ENCODE data around the gene PPP1R3C. TPM values are rescaled to one million over a fixed set of nuclear protein-coding genes. Genes with fewer than 3 reads are reported as not detected.

Gene PPP1R3C
- total and polyA plus RNA-seq, 2 of the 4 experiments (the other 2 are of a cell fraction), result 17.4 to 62.9 TPM

GRCh38 chr10:91653219-91653870 lies 20.5 kb upstream of the PPP1R3C start (continued):
- TF ChIP-seq MAFK (IDR thresholded peaks at IDR 0.05; ENCODE audit: low read depth, low read length) (no peak), POLR2A (IDR thresholded peaks at IDR 0.05; ENCODE audit: low read depth, low read length) (no peak)

- dilution Hi-C loops (cut with HindIII; ENCODE audit: low sequenced_read_pairs, unreplicated experiment) (no loop called here), in situ Hi-C loops (cut with MboI; ENCODE audit: low sequenced_read_pairs) (no loop called here), intact Hi-C loops (cut with micrococcal nuclease) (no loop called here)
- BruUV-seq (replicated peaks), result no TSS peak
- Histone ChIP-seq H3K9me1 (ENCODE audit: insufficient read depth, low read length) (peaks cover 10% of the 10 kb centered on the region), H2AK9ac (replicated peaks; ENCODE audit: low read depth, low read length, poor library complexity) (no peak overlapping the region), H2AFZ (replicated peaks; ENCODE audit: low read length, poor library complexity) (no peak overlapping the region), H4K20me1 (ENCODE audit: insufficient read depth, low read length) (no peaks in the 10 kb centered on the region), H3K27me3 (ENCODE audit: control insufficient read depth, insufficient read depth, low read length) (no peaks in the 10 kb centered on the region), H3K14ac (replicated peaks; ENCODE audit: low read depth, low read length) (peak overlapping the region; percentile 10; the same call in 1 of the 2 replicates), H4K5ac (ENCODE audit: low read depth, low read length) (no peak overlapping the region), H3K4me2 (ENCODE audit: low read depth, low read length) (peak overlapping the region; percentile 29; the same call in 1 of the 2 replicates), H3K9ac (ENCODE audit: low read depth, low read length) (no peak overlapping the region), H3K27ac (ENCODE audit: insufficient read depth, low read length) (no peak overlapping the region), H2BK5ac (ENCODE audit: low read depth, low read length, poor library complexity, severe bottlenecking) (peak overlapping the region; percentile 78), H4K8ac (ENCODE audit: low read depth in 2 of 2, low read length in 2 of 2) (peak overlapping the region in 1 of 2 experiments; percentile 68; a peak in 2 of 4 replicates), H3K18ac (ENCODE audit: low read depth, low read length) (no peak overlapping the region), H3K9me3 (ENCODE audit: control insufficient read depth, insufficient read depth, low read length) (no peaks in the 10 kb centered on the region), H3K79me1 (ENCODE audit: low read depth in 1 of 2, low read length in 2 of 2) (no peaks in the 10 kb centered on the region), H3K4ac (ENCODE audit: low read depth, low read length) (peak overlapping the region; percentile 56), H2BK120ac (ENCODE audit: low read depth, low read length) (peak overlapping the region; percentile 67), H4K91ac (ENCODE audit: insufficient read depth, low read depth, low read length) (no peak overlapping the region), H3K4me3 (ENCODE audit: insufficient read depth, low read depth, low read length) (no peak overlapping the region), H3K36me3 (ENCODE audit: control insufficient read depth, insufficient read depth, low read length) (no peaks in the 10 kb centered on the region), H3K56ac (ENCODE audit: extremely low read depth, insufficient read depth, low read length) (no peak overlapping the region), H3K23ac (ENCODE audit: low read depth, low read length) (no peak overlapping the region), H2AK5ac (ENCODE audit: low read depth, low read length) (no peak overlapping the region), H3K4me1 (ENCODE audit: control insufficient read depth, insufficient read depth, low read length) (peaks cover 12% of the 10 kb centered on the region), H2BK15ac (ENCODE audit: low read depth, low read length) (peak overlapping the region; percentile 94; the same call in 1 of the 3 replicates), H2BK20ac (ENCODE audit: low read depth, low read length) (peak overlapping the region; percentile 27; the same call in 1 of the 2 replicates)
- WGBS, 2 experiments (ENCODE audit: extremely low coverage in 2 of 2, insufficient read length in 1 of 2), result 33% methylated on average over 1 of the region's 6 CpGs; no CpG with 5 or more reads in 1 of the 2 experiments
- TF ChIP-seq USF2 (IDR thresholded peaks at IDR 0.05; ENCODE audit: low read depth, low read length) (no peak), BHLHE40 (IDR thresholded peaks at IDR 0.05; ENCODE audit: low read depth, low read length) (peak; percentile 78), FOS (IDR thresholded peaks at IDR 0.05; ENCODE audit: low read depth, low read length) (peak; percentile 95), MAFK (IDR thresholded peaks at IDR 0.05; ENCODE audit: low read depth, low read length) (peak; percentile 51), NFE2L2 (IDR thresholded peaks at IDR 0.05; ENCODE audit: low read depth, low read length) (peak; percentile 30; the same call in 1 of the 2 replicates), RAD21 (IDR thresholded peaks at IDR 0.05; ENCODE audit: low read length) (no peak), CEBPB (IDR thresholded peaks at IDR 0.05; ENCODE audit: low read depth, low read length) (peak; percentile 85), RCOR1 (IDR thresholded peaks at IDR 0.05; ENCODE audit: insufficient replicate concordance, low read length) (peak; percentile 89)
- ATAC-seq (ENCODE audit: low read depth) (peak; percentile 96), DNase-seq (peak; percentile 95)
- CTCF ChIA-PET, result interaction anchor here (0.5 to 0.6 kb wide), 2 partner anchors 41 to 787 kb away, joined by 3 to 4 read pairs; no protein-coding TSS in a partner anchor
- POLR2A ChIA-PET (ENCODE audit: unreplicated experiment), result interaction anchor here (0.6 kb wide), 1 partner anchor 8 kb away, joined by 3 read pairs; no protein-coding TSS in a partner anchor
These were observed 19.5 kb upstream of the PPP1R3C start for GRCh38 chr10:91652364-91652763.
